GM12874 (cell line): Measurements from ENCODE around the gene ABCA5.

Experiments used
- CTCF ChIP-seq: IDR thresholded peaks from 2 replicates; pipeline ENCODE4 v1.5.1; 2011; ENCODE audit warnings: low read depth, mild to moderate bottlenecking, control low read depth, low read length, moderate library complexity; ENCODE audit not compliant: insufficient read depth

The ABCA5 gene

GRCh38 chr17:69269131-69269998, 57.6 kb downstream of the ABCA5 start:
- no peak for TF ChIP-seq CTCF

GRCh38 chr17:69268543-69269014, 58.4 kb downstream of the ABCA5 start:
- TF ChIP-seq CTCF: no peak

- no peak for TF ChIP-seq CTCF
Observed at GRCh38 chr17:69267219-69267618, 59.7 kb downstream of the ABCA5 start.

- no peak for TF ChIP-seq CTCF
Observed at GRCh38 chr17:69265873-69266272, 61.1 kb downstream of the ABCA5 start.

GRCh38 chr17:69254187-69254586, 72.7 kb downstream of the ABCA5 start:
- no peak for TF ChIP-seq CTCF

GRCh38 chr17:69250641-69251040, 76.3 kb downstream of the ABCA5 start:
- no peak for TF ChIP-seq CTCF

- TF ChIP-seq CTCF: 0 out of 2 replicates have a peak, but pooled peaks have one; percentile 13
Observed at GRCh38 chr17:69246726-69247375, 80.1 kb downstream of the ABCA5 start.
